Heart right ventricle (tissue), 16 donors: Measurements from ENCODE around the gene GZMM. TPM values are rescaled to one million over a fixed set of nuclear protein-coding genes. Genes with fewer than 3 reads are reported as not detected.

Source experiments
- ATAC-seq, 8 donors: fragments of 200-7000 bp; cut with Tn5 transposase; one replicate each; pipeline ENCODE4 v1.9.1; 2020; ENCODE audit warnings: mild to moderate bottlenecking in 8 of 8, moderate library complexity in 8 of 8, moderate number of reproducible peaks in 1 of 8
- DNase-seq, 2 donors: peaks; one replicate each; pipeline ENCODE4 v3.0.0-alpha.2; 2020
- H3K27ac ChIP-seq, 10 donors: fragments of 200-600 bp; sonication (generic) in 2 of 10; one replicate each; pipeline versions ENCODE4 v1.5.0 to v1.8.0; 2020 to 2022; ENCODE audit warnings: mild to moderate bottlenecking in 3 of 10
- H3K27me3 ChIP-seq, 7 donors: fragments of 200-600 bp; one replicate each; pipeline ENCODE4 v1.8.0; 2021 to 2022; ENCODE audit warnings: mild to moderate bottlenecking in 2 of 7
- H3K36me3 ChIP-seq, 9 donors: fragments of 200-600 bp; sonication (generic) in 1 of 9; one replicate each; pipeline versions ENCODE4 v1.5.0 to v1.8.0; 2020 to 2022; ENCODE audit warnings: mild to moderate bottlenecking in 2 of 9
- H3K4me1 ChIP-seq, 9 donors: fragments of 200-600 bp; sonication (generic) in 1 of 9; one replicate each; pipeline versions ENCODE4 v1.5.0 to v1.8.0; 2020 to 2022; ENCODE audit warnings: mild to moderate bottlenecking in 4 of 9
- H3K4me3 ChIP-seq, 10 donors: fragments of 200-600 bp; sonication (generic) in 2 of 10; one replicate each; pipeline versions ENCODE4 v1.5.0 to v1.8.0; 2020 to 2022; ENCODE audit warnings: mild to moderate bottlenecking in 7 of 10, moderate library complexity in 2 of 10
- H3K9me3 ChIP-seq, 11 donors: fragments of 200-600 bp in 10 of 11; sonication (generic) in 2 of 11; one replicate each; pipeline versions ENCODE4 v1.5.0 to v1.8.0; 2013 to 2022; ENCODE audit warnings: mild to moderate bottlenecking in 2 of 11, control low read depth in 1 of 11, moderate library complexity in 1 of 11
- WGBS, 2 donors: extraction: QIAGEN DNeasy Blood & Tissue Kit; methylation state at CpG; one replicate each; pipeline ENCODE4 v1.1.7; 2013; ENCODE audit warnings: inconsistent platforms in 1 of 2; 5-methylcytosine and 5-hydroxymethylcytosine counted together
- intact Hi-C, 10 donors: fragments of 100-400 bp; cut with DNase I; formaldehyde crosslinking; loops; one replicate each; pipeline versions ENCODE4 v1.11.1 to v1.14.2; 2022
- polyA plus RNA-seq, 2 donors: library from polyadenylated mRNA; stranded (reverse); fragments of 200-250 nt; gene quantifications; one replicate each; pipeline ENCODE4 v1.2.3, GENCODE V29; 2013
- total RNA-seq, 10 donors: library from RNA; stranded (reverse); fragmentation: NEBNext Ultra II Directional in 3 of 10; extraction: Animal tissue kit (Norgen Biotek cat#: 25700) in 3 of 10; gene quantifications; one replicate each; pipeline versions ENCODE4 v1.2.1 to v1.2.4, GENCODE V29; 2021 to 2023
- TF ChIP-seq, protein P1 (sequence below), 9 donors: fragments of 200-600 bp; sonication (generic) in 2 of 9; IDR thresholded peaks; one replicate each; pipeline versions ENCODE4 v1.5.0 to v1.8.0; 2021 to 2022; ENCODE audit warnings: antibody characterized with exemption in 9 of 9, mild to moderate bottlenecking in 5 of 9, moderate library complexity in 1 of 9
- donor health status: Arrhythmogenic right ventricular cardiomyopathy.
- donor health status: ischemic (EF 13 %, LVEDD 7.1; RV severe dilation, severe dysfunction).
- donor health status: healthy with polysubstance abuse.
- donor health status: DM: no; HTN: yes; CAD: no.
- donor health status: DM: no; HTN: no; CAD: no.
- donor health status: ischemic (EF 25% LVEDD 6.9; RV normal size, moderate dysfunction).
- donor health status: ischemic (EF 25% LVEDD 5.7; RV mildly dilated, moderate dysfunction).
- donor health status: healthy.
- donor health status: DM: yes; HTN: yes; CAD: no.
- donor health status: Ischemic cardiomyopathy.
- donor health status: ischemic (EF 35%, LVEDD 5.7; RV mildly dilated, moderate dysfunction).
- donor health status: nonischemic (EF 11% LVEDD 7.7; RV severe dilation, severe dysfunction).
- donor health status: DM: yes; HTN: yes; CAD: no.
- donor health status: PGD.
- donor health status: ischemic (EF 29% LVEDD 5.4; RV normal size, mild dysfunction).
- donor health status: nonischemic (EF 23%, LVEDD 6.1; RV moderate dilation, normal function).

Gene GZMM
- total and polyA plus RNA-seq, 12 donors: 0.25 to 2.7 (median 0.44) TPM; not detected in 7

DNA sequence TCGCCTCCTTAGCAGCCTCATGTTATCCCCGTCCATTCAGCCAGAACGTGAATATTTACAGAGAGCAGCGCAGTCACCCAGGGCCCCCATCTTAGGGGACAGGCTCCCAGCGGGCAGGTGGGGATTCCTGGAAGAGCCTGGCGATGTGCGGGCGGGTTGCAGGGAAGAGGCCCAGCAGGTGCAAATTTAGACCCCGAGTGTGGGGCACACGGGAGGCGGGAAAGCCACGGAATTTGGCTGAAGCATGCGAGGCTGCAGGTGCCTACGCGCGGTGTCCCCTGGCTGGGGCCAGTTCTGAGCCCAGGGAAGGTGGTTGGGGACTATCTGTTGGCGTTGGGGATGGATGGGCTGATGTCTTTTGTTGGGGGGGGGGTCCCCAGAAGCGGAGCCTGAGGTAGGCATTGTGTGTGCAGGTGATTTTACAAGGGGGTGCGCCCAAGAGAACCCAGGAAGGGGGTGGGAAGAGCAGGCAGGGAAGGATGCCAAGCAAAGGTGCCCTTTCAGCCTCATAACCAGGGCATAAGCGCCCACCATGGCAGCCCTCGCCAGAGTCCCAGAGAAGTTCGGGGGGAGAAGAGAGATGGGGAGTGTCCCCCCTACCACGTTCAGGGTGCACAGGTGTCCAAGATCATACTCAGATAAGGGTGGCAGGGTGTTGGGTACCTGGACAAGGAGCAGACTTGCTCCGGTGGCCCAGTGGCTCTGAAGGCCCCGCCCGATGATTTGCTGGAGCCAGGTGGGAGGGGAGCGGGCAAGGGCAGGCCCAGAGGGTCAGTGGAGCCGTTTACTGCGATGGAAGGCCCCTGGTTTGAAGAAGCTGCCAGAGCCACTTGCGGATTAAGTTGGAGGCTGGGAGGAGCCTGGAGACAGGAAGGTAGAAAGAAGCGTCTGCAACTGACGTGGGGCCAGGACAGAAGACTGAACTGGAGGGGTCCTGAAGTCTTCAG is 35.4 kb upstream of the GZMM start:
- Histone ChIP-seq H3K4me1 (peaks cover 4 to 51% (median 33%) of the 10 kb centered on the region in 9 donors), H3K4me3 (peak overlapping the region; percentile 80 to 100 (median 94)), H3K27ac (peak overlapping the region in 5 of 10 donors; percentile 89 to 98 (median 95)), H3K27me3 (no peaks in the 10 kb centered on the region), H3K36me3 (peaks cover 0 to 11% (median 4%) of the 10 kb centered on the region in 9 donors), H3K9me3 (no peaks in the 10 kb centered on the region)
- TF ChIP-seq, protein P1, sequence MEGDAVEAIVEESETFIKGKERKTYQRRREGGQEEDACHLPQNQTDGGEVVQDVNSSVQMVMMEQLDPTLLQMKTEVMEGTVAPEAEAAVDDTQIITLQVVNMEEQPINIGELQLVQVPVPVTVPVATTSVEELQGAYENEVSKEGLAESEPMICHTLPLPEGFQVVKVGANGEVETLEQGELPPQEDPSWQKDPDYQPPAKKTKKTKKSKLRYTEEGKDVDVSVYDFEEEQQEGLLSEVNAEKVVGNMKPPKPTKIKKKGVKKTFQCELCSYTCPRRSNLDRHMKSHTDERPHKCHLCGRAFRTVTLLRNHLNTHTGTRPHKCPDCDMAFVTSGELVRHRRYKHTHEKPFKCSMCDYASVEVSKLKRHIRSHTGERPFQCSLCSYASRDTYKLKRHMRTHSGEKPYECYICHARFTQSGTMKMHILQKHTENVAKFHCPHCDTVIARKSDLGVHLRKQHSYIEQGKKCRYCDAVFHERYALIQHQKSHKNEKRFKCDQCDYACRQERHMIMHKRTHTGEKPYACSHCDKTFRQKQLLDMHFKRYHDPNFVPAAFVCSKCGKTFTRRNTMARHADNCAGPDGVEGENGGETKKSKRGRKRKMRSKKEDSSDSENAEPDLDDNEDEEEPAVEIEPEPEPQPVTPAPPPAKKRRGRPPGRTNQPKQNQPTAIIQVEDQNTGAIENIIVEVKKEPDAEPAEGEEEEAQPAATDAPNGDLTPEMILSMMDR (IDR thresholded peaks at IDR 0.05): no peak
- no peak for DNase-seq
- intact Hi-C loops: loop anchor here in 1 of 10 donors (5.0 kb wide), 1 partner anchor 289 kb away; the partner anchor contains the start of gene PTBP1
- ATAC-seq: no peak
- WGBS, 2 donors: 60 to 61% methylated on average over 32 of the region's 32 CpGs

DNA sequence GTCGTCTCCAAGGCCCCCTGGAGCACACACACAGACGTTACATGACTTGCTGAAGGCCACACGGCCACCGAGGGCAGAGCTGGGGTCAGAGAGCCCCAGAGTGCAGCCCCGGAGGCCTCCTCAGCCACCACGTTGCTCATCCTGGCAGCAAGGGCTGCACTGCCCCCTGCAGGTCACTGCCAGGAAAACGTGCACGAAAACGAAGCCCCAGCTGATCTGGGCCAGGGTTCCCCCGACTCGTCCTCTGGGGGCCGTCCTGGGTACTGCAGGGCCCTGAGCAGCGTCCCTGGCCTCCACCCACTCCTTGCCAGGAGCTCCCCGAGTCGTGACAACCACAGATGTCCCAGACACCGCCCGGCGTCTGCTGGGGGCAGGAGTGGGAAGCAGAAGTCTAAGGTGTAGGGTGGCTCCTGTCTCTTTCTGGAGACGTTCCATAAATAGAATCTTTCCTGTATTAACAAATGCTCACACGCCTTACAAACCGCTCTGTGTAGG is 33.2 kb upstream of the GZMM start:
- intact Hi-C loops: no loop called here
- ATAC-seq (peak in 5 of 8 donors; percentile 1 to 15 (median 4)), DNase-seq (peak; percentile 72 to 76)
- Histone ChIP-seq H3K27me3 (no peaks in the 10 kb centered on the region), H3K36me3 (peaks cover 0 to 11% (median 4%) of the 10 kb centered on the region in 9 donors), H3K4me3 (peak overlapping the region in 7 of 10 donors; percentile 13 to 46 (median 25)), H3K4me1 (peaks cover 4 to 50% (median 33%) of the 10 kb centered on the region in 9 donors), H3K9me3 (no peaks in the 10 kb centered on the region), H3K27ac (peak overlapping the region; percentile 11 to 83 (median 72))
- TF ChIP-seq, protein P1 (IDR thresholded peaks at IDR 0.05): peak; percentile 78 to 99 (median 91)
- 24% methylated on average over 21 of the region's 21 CpGs for WGBS, 2 donors

DNA sequence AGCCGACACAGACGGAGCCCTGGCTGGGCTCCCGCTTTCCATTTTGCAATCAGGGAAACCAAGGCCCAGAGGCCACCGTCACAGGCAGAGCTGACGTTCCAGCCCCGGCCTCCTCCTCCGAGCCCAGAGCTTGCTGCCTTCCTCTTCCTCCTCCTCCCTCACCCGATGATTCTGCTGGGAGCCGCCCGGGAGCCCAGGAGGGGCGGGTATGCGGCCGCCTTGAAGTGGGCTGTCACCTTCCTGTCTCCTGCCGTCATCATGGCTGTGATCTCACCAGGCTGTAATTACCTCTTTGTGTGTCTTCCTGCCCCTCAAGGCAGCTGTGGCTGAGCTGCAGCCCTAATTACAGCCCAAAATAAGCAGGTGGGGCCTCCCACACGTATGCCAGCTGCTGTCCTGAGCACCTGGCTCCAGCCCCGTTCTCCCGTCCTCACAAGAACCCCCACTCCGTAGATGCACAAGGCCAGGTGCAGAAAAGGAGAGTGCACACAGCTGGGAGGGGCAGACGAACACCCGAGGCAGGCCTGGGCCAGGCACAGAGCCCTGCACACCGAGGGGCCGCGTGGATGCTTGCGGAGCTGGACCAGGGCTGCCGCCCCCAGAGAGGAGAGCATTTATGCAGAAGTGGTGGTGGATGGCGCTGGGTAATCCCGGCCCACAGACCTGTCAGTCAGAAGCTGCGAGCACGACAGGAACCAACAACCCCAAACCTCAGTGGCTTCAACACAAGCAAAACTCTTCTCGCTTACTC is 32.6 kb upstream of the GZMM start:
- ATAC-seq: peak in 3 of 8 donors; percentile 1 to 29 (median 11)
- 59 to 65% methylated on average over 30 of the region's 30 CpGs for WGBS, 2 donors
- Histone ChIP-seq H3K27me3 (no peaks in the 10 kb centered on the region), H3K4me1 (peaks cover 4 to 44% (median 31%) of the 10 kb centered on the region in 9 donors), H3K4me3 (peak overlapping the region in 7 of 10 donors; percentile 13 to 46 (median 25)), H3K27ac (peak overlapping the region; percentile 11 to 83 (median 72)), H3K36me3 (peaks cover 0 to 11% (median 4%) of the 10 kb centered on the region in 9 donors), H3K9me3 (no peaks in the 10 kb centered on the region)
- peak in 1 of 2 donors; percentile 68 for DNase-seq
- TF ChIP-seq, protein P1 (IDR thresholded peaks at IDR 0.05): no peak
- intact Hi-C loops: no loop called here
